Loucy (cell line): ENCODE data around the gene YAP1.

Experiments
- H2AFZ ChIP-seq: fragments of 200-600 bp; sonication (generic); 2 replicates; pipeline ENCODE4 v1.6.0; 2016; ENCODE audit warnings: antibody characterized with exemption, mild to moderate bottlenecking, low read length, moderate library complexity
- H3F3A ChIP-seq: fragments of 200-600 bp; 2 replicates; pipeline ENCODE4 v1.6.0; 2016; ENCODE audit warnings: antibody characterized with exemption, low read depth, mild to moderate bottlenecking
- H3K27me3 ChIP-seq: fragments of 200-600 bp; sonication (generic); 2 replicates; pipeline ENCODE4 v1.6.1; 2014; ENCODE audit warnings: low read length, mild to moderate bottlenecking; ENCODE audit not compliant: insufficient read depth, poor library complexity, severe bottlenecking
- H3K36me3 ChIP-seq: fragments of 200-600 bp; sonication (generic); 2 replicates; pipeline ENCODE4 v1.6.1; 2016; ENCODE audit warnings: low read length; ENCODE audit not compliant: insufficient read depth
- H3K4me1 ChIP-seq: fragments of 200-600 bp; sonication (generic); 2 replicates; pipeline ENCODE4 v1.5.1; 2014; ENCODE audit warnings: low read length, mild to moderate bottlenecking; ENCODE audit not compliant: insufficient read depth, poor library complexity, severe bottlenecking
- H3K4me2 ChIP-seq: fragments of 200-600 bp; sonication (generic); 2 replicates; pipeline ENCODE4 v1.6.0; 2014; ENCODE audit warnings: antibody characterized with exemption, low read length, low read depth, mild to moderate bottlenecking; ENCODE audit not compliant: poor library complexity, severe bottlenecking
- H3K4me3 ChIP-seq: fragments of 200-600 bp; sonication (generic); 2 replicates; pipeline ENCODE4 v1.5.1; 2014; ENCODE audit warnings: low read length, mild to moderate bottlenecking, mixed read lengths; ENCODE audit not compliant: poor library complexity, severe bottlenecking
- H3K79me2 ChIP-seq: fragments of 200-600 bp; sonication (generic); 2 replicates; pipeline ENCODE4 v1.6.1; 2014; ENCODE audit warnings: low read length; ENCODE audit not compliant: insufficient read depth
- H3K9ac ChIP-seq: fragments of 200-600 bp; sonication (generic); 2 replicates; pipeline ENCODE4 v1.6.0; 2014; ENCODE audit warnings: mild to moderate bottlenecking, low read depth, low read length, moderate library complexity; ENCODE audit not compliant: poor library complexity, severe bottlenecking
- H3K9me2 ChIP-seq: fragments of 200-600 bp; sonication (generic); replicated peaks from 2 replicates; pipeline ENCODE4 v1.6.1; 2016; ENCODE audit warnings: low read depth, low read length, mixed read lengths
- H3K9me3 ChIP-seq: fragments of 200-600 bp; sonication (generic); 2 replicates; pipeline ENCODE4 v1.6.1; 2014; ENCODE audit warnings: mild to moderate bottlenecking, antibody characterized with exemption, low read length, low read depth; ENCODE audit not compliant: insufficient read depth
- H4K20me1 ChIP-seq: fragments of 200-600 bp; sonication (generic); 2 replicates; pipeline ENCODE4 v1.6.0; 2014; ENCODE audit warnings: antibody characterized with exemption, low read length, mild to moderate bottlenecking; ENCODE audit not compliant: insufficient read depth, poor library complexity, severe bottlenecking
- EZH2phosphoT487 ChIP-seq: fragments of 200-600 bp; IDR thresholded peaks from 2 replicates; pipeline ENCODE4 v1.6.1; 2018; ENCODE audit warnings: antibody characterized with exemption, mild to moderate bottlenecking, moderate library complexity, borderline replicate concordance
- TF ChIP-seq, protein P1 (sequence below): fragments of 200-600 bp; sonication (generic); conservative IDR thresholded peaks from 2 replicates; pipeline ENCODE4 v1.5.1; 2014; ENCODE audit warnings: mild to moderate bottlenecking, antibody characterized with exemption, low read length

Gene YAP1

GRCh38 chr11:102179371-102179770, 69.1 kb downstream of the YAP1 start:
- H3F3A ChIP-seq, result no peaks in the 10 kb centered on the region
- no peak overlapping the region for H3K4me2 ChIP-seq
- H3K79me2 ChIP-seq, result no peaks in the 10 kb centered on the region
- H3K9ac ChIP-seq, result no peak overlapping the region
- H3K36me3 ChIP-seq, result no peaks in the 10 kb centered on the region
- no peaks in the 10 kb centered on the region for H3K9me3 ChIP-seq
- H4K20me1 ChIP-seq, result no peaks in the 10 kb centered on the region
- H3K9me2 ChIP-seq, result no peaks in the 10 kb centered on the region
- H2AFZ ChIP-seq, result no peak overlapping the region
- no peaks in the 10 kb centered on the region for H3K4me1 ChIP-seq
- no peak overlapping the region for H3K4me3 ChIP-seq
- TF ChIP-seq, protein P1, sequence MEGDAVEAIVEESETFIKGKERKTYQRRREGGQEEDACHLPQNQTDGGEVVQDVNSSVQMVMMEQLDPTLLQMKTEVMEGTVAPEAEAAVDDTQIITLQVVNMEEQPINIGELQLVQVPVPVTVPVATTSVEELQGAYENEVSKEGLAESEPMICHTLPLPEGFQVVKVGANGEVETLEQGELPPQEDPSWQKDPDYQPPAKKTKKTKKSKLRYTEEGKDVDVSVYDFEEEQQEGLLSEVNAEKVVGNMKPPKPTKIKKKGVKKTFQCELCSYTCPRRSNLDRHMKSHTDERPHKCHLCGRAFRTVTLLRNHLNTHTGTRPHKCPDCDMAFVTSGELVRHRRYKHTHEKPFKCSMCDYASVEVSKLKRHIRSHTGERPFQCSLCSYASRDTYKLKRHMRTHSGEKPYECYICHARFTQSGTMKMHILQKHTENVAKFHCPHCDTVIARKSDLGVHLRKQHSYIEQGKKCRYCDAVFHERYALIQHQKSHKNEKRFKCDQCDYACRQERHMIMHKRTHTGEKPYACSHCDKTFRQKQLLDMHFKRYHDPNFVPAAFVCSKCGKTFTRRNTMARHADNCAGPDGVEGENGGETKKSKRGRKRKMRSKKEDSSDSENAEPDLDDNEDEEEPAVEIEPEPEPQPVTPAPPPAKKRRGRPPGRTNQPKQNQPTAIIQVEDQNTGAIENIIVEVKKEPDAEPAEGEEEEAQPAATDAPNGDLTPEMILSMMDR, result no peak
- no peak for TF ChIP-seq EZH2phosphoT487
- H3K27me3 ChIP-seq, result no peaks in the 10 kb centered on the region

- no peak overlapping the region for H2AFZ ChIP-seq
- H3K4me1 ChIP-seq, result no peaks in the 10 kb centered on the region
- H3K4me2 ChIP-seq, result no peak overlapping the region
- H3K27me3 ChIP-seq, result no peaks in the 10 kb centered on the region
- TF ChIP-seq, protein P1, result no peak
- no peak for TF ChIP-seq EZH2phosphoT487
- H3K9ac ChIP-seq, result no peak overlapping the region
- H3K9me2 ChIP-seq, result no peaks in the 10 kb centered on the region
- H3F3A ChIP-seq, result no peaks in the 10 kb centered on the region
- no peaks in the 10 kb centered on the region for H3K9me3 ChIP-seq
- H3K36me3 ChIP-seq, result no peaks in the 10 kb centered on the region
- no peak overlapping the region for H3K4me3 ChIP-seq
- no peaks in the 10 kb centered on the region for H3K79me2 ChIP-seq
- no peaks in the 10 kb centered on the region for H4K20me1 ChIP-seq
These were observed 74.2 kb downstream of the YAP1 start for GRCh38 chr11:102184269-102184987.

DNA sequence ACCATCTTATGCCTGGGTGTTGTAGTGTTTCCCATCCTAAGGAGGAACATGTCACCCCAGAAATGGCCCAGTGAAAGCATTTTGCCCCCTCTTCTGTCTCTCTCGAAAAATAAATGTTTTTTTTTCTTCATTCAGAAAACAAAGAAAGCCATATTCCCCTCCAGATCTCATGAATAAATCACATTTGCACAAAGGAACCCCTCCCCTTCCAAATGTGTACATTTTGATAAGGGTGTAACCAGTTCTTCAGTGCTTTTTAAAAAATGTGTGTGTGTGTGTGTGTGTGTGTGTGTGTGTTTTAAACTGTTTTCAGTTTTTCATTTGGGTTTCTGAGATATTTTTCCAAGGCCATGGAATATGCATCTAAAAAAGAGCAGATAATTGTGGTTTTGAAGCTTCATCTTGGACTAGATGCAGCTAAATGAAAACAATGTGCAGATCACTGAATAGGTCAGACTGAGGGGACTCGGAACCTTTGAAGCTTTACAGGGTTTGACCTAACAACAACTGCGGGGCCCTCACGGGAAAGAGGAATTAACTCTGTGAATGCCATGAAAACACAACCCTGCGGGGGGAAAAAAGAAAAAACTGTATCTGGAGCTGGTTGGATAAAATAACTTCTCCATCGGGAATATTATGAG, 76.4 kb downstream of the YAP1 start:
- Histone ChIP-seq H3K4me2 (no peak overlapping the region), H3K9me3 (no peaks in the 10 kb centered on the region), H3K4me3 (no peak overlapping the region), H3K9me2 (no peaks in the 10 kb centered on the region), H3K4me1 (no peaks in the 10 kb centered on the region), H3K36me3 (no peaks in the 10 kb centered on the region), H3K79me2 (no peaks in the 10 kb centered on the region), H3F3A (no peaks in the 10 kb centered on the region), H3K27me3 (no peaks in the 10 kb centered on the region), H4K20me1 (no peaks in the 10 kb centered on the region), H3K9ac (no peak overlapping the region), H2AFZ (no peak overlapping the region)
- TF ChIP-seq, protein P1, result no peak
- TF ChIP-seq EZH2phosphoT487, result no peak
